Endothelial cell (in vitro differentiated cells): ENCODE results near the gene RHBG. TPM values are rescaled to one million over a fixed set of nuclear protein-coding genes. Genes with fewer than 3 reads are reported as not detected.
A peak's percentile ranks its signal among the peaks of the same experiment; 100 is the strongest.

Experiments
- DNase-seq: peaks from one replicate; pipeline ENCODE4 v3.0.0; 2021; ENCODE audit warnings: low spot score
- H3K27ac Mint-ChIP-seq: one replicate; pipeline ENCODE4 v1.8.0; 2021; ENCODE audit warnings: mixed read lengths, inconsistent platforms; ENCODE audit not compliant: unreplicated experiment
- H3K27me3 Mint-ChIP-seq: one replicate; pipeline ENCODE4 v1.8.0; 2021; ENCODE audit warnings: mild to moderate bottlenecking, moderate library complexity, mixed read lengths, inconsistent platforms; ENCODE audit not compliant: unreplicated experiment
- H3K36me3 Mint-ChIP-seq: one replicate; pipeline ENCODE4 v1.8.0; 2021; ENCODE audit warnings: mild to moderate bottlenecking, low read depth, mixed read lengths, inconsistent platforms; ENCODE audit not compliant: unreplicated experiment
- H3K4me1 Mint-ChIP-seq: one replicate; pipeline ENCODE4 v1.8.0; 2021; ENCODE audit warnings: mild to moderate bottlenecking, mixed read lengths, inconsistent platforms; ENCODE audit not compliant: unreplicated experiment
- H3K4me3 Mint-ChIP-seq: one replicate; pipeline ENCODE4 v1.8.0; 2021; ENCODE audit warnings: mild to moderate bottlenecking, mixed read lengths, inconsistent platforms; ENCODE audit not compliant: unreplicated experiment
- H3K9me3 Mint-ChIP-seq: one replicate; pipeline ENCODE4 v1.8.0; 2021; ENCODE audit warnings: mixed read lengths, inconsistent platforms; ENCODE audit not compliant: unreplicated experiment
- CTCF ChIP-seq: fragments of 200-600 bp; sonication (generic); IDR thresholded peaks from one replicate; pipeline ENCODE4 v1.5.0; 2021; ENCODE audit warnings: antibody characterized with exemption; ENCODE audit not compliant: unreplicated experiment
- total RNA-seq: library from RNA; stranded (reverse); fragmentation: NEBNext Ultra II Directional; extraction: Animal tissue kit (Norgen Biotek cat#: 25700); gene quantifications from one replicate; pipeline ENCODE4 v1.2.1, GENCODE V29; 2021; ENCODE audit not compliant: unreplicated experiment

Gene RHBG
- total RNA-seq, 1 donor from 2014 or later: not detected

- peaks cover 10% of the 10 kb centered on the region for H3K27me3 Mint-ChIP-seq
- H3K4me3 Mint-ChIP-seq: peak overlapping the region; percentile 60
- no peaks in the 10 kb centered on the region for H3K36me3 Mint-ChIP-seq
- peak overlapping the region; percentile 72 for H3K27ac Mint-ChIP-seq
- TF ChIP-seq CTCF: peak; percentile 91
- DNase-seq: peak; percentile 78
- no peaks in the 10 kb centered on the region for H3K9me3 Mint-ChIP-seq
- H3K4me1 Mint-ChIP-seq: peaks cover 6% of the 10 kb centered on the region
Measured at GRCh38 chr1:156356875-156357534, 12.0 kb upstream of the RHBG start.

- Mint-ChIP-seq H3K4me3 (no peak overlapping the region), H3K36me3 (no peaks in the 10 kb centered on the region), H3K27me3 (peaks cover 10% of the 10 kb centered on the region), H3K27ac (no peak overlapping the region), H3K4me1 (peaks cover 6% of the 10 kb centered on the region), H3K9me3 (no peaks in the 10 kb centered on the region)
- no peak for DNase-seq
- no peak for TF ChIP-seq CTCF
Measured at GRCh38 chr1:156357977-156358376, 11.0 kb upstream of the RHBG start.

- H3K36me3 Mint-ChIP-seq: no peaks in the 10 kb centered on the region
- H3K27ac Mint-ChIP-seq: no peak overlapping the region
- H3K4me3 Mint-ChIP-seq: no peak overlapping the region
- H3K27me3 Mint-ChIP-seq: peaks cover 10% of the 10 kb centered on the region
- H3K9me3 Mint-ChIP-seq: no peaks in the 10 kb centered on the region
- peaks cover 6% of the 10 kb centered on the region for H3K4me1 Mint-ChIP-seq
- no peak for TF ChIP-seq CTCF
- DNase-seq: no peak
Measured at GRCh38 chr1:156358641-156359040, 10.4 kb upstream of the RHBG start.

- no peak for DNase-seq
- no peak overlapping the region for H3K4me3 Mint-ChIP-seq
- H3K27ac Mint-ChIP-seq: no peak overlapping the region
- peaks cover 6% of the 10 kb centered on the region for H3K4me1 Mint-ChIP-seq
- no peaks in the 10 kb centered on the region for H3K9me3 Mint-ChIP-seq
- peaks cover 10% of the 10 kb centered on the region for H3K27me3 Mint-ChIP-seq
- no peak for TF ChIP-seq CTCF
- H3K36me3 Mint-ChIP-seq: no peaks in the 10 kb centered on the region
Measured at GRCh38 chr1:156359249-156359648, 9.8 kb upstream of the RHBG start.

DNA sequence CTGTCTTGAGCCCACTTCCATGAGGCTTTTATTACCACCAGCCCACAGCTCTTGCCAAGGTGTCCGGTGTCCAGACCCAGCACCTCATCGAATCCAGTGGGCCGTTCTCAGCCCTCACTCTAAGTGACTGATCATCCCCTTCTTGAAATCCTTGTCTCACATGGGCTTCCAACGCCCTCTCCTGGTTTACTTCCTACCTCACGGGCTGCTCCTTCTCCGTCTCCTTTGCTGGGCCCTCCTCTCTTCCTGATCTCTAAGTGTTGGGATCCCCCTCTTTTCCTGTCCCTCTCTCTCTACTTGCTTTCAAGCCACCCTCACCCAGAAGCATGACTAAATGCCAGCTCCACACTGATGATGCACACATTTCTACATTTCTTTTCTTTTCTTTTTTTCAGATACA, 9.0 kb upstream of the RHBG start:
- H3K27me3 Mint-ChIP-seq: peaks cover 9% of the 10 kb centered on the region
- DNase-seq: peak; percentile 34
- no peak overlapping the region for H3K4me3 Mint-ChIP-seq

More for the DNA sequence above, 9.0 kb upstream of the RHBG start:
- TF ChIP-seq CTCF: no peak
- Mint-ChIP-seq H3K27ac (no peak overlapping the region), H3K36me3 (no peaks in the 10 kb centered on the region), H3K9me3 (no peaks in the 10 kb centered on the region), H3K4me1 (peaks cover 6% of the 10 kb centered on the region)
